Stimulated activated CD4-positive, alpha-beta T cell treated with anti-CD3 and anti-CD28 coated beads, Interleukin-1b, Interleukin-23, amount 100 ng/mL, for 24 hours (primary cell): ENCODE results near the gene ELOVL5.
A peak's percentile ranks its signal among the peaks of the same experiment; 100 is the strongest.
"Not testable (repeated sequence)": the region's sequence is repeated elsewhere in the genome, so short reads cannot be mapped to it uniquely, and the experiment has no call there.

Experiments
- DNase-seq, 4 experiments: peaks; one replicate each; pipeline ENCODE4 v3.0.0-alpha.2; 2020; ENCODE audit warnings: low read depth in 4 of 4, low spot score in 1 of 4

ELOVL5 gene

GRCh38 chr6:53359095-53359842, 10.5 kb upstream of the ELOVL5 start:
- peak; percentile 70 to 86 (median 75) for DNase-seq

GRCh38 chr6:53358440-53359094, 9.8 kb upstream of the ELOVL5 start:
- DNase-seq: peak in 1 of 4 experiments; percentile 2

GRCh38 chr6:53357576-53358360, 9.0 kb upstream of the ELOVL5 start:
- DNase-seq: no peak

- DNase-seq: no peak
These were observed 4.9 kb upstream of the ELOVL5 start for GRCh38 chr6:53353624-53354023.

- no peak for DNase-seq
These were observed 3.6 kb upstream of the ELOVL5 start for GRCh38 chr6:53352360-53352759.

GRCh38 chr6:53349209-53349693, 501 bp upstream of the ELOVL5 start:
- DNase-seq: no peak

GRCh38 chr6:53347921-53348370, 804 bp downstream of the ELOVL5 start:
- DNase-seq: peak in 3 of 4 experiments; percentile 11 to 42 (median 25)

GRCh38 chr6:53347250-53347920, 1.4 kb downstream of the ELOVL5 start:
- DNase-seq: no peak

- DNase-seq: not testable (repeated sequence)
These were observed 2.7 kb downstream of the ELOVL5 start for GRCh38 chr6:53346049-53346448.

GRCh38 chr6:53344969-53345368, 3.8 kb downstream of the ELOVL5 start:
- no peak for DNase-seq

- DNase-seq: no peak
These were observed 5.7 kb downstream of the ELOVL5 start for GRCh38 chr6:53343092-53343491.

GRCh38 chr6:53342217-53342616, 6.5 kb downstream of the ELOVL5 start:
- no peak for DNase-seq

GRCh38 chr6:53340536-53340935, 8.2 kb downstream of the ELOVL5 start:
- no peak for DNase-seq

- no peak for DNase-seq
These were observed 9.3 kb downstream of the ELOVL5 start for GRCh38 chr6:53339424-53339823.

GRCh38 chr6:53338304-53338703, 10.4 kb downstream of the ELOVL5 start:
- no peak for DNase-seq

GRCh38 chr6:53336070-53336469, 12.7 kb downstream of the ELOVL5 start:
- DNase-seq: no peak

- peak in 3 of 4 experiments; percentile 27 to 48 (median 33) for DNase-seq
These were observed 13.3 kb downstream of the ELOVL5 start for GRCh38 chr6:53335224-53335994.

- no peak for DNase-seq
These were observed 15.0 kb downstream of the ELOVL5 start for GRCh38 chr6:53333439-53334408.

GRCh38 chr6:53331678-53332077, 17.1 kb downstream of the ELOVL5 start:
- DNase-seq: no peak
